ENCODE measurements around the gene CNRIP1. TPM values are rescaled to one million over a fixed set of nuclear protein-coding genes. Genes with fewer than 3 reads are reported as not detected.

The CNRIP1 gene
- total and polyA plus RNA-seq, 10 donors, result 7.8 to 26.7 (median 19.1) TPM

DNA sequence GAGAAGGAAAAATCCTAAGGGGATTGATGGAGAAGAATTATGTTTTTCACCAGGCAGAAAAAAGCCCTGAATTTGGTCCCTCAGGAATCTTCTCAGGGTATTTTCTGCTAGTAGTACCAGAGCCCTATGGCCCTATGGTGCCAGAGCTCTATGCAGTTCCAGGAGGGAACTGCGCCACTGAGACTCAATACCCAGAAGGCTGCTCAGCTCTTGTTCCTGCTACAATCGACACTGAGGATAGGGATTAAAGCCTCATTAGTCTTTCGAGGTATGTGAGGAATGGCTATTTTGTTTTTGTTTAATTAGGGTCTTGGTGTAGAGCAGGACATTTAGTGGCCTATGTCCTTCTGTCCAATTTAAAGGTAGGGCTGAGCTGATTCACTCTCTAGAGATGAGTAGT is 45.7 kb downstream of the CNRIP1 start:
- no peaks in the 10 kb centered on the region for H3K27me3 ChIP-seq (replicated peaks in 1 of 7)
- no peaks in the 10 kb centered on the region for H3K9me3 ChIP-seq
- WGBS, 5 donors, result 81 to 94% (median 86%) methylated on average over 3 of the region's 3 CpGs
- H3K4me1 ChIP-seq, result peaks cover 0 to 12% (median 0%) of the 10 kb centered on the region in 6 donors
- H3K4me3 ChIP-seq, result no peak overlapping the region
- TF ChIP-seq POLR2A (IDR thresholded peaks at IDR 0.05) (no peak), POLR2AphosphoS5 (IDR thresholded peaks at IDR 0.05) (no peak)
- TF ChIP-seq, protein P1, sequence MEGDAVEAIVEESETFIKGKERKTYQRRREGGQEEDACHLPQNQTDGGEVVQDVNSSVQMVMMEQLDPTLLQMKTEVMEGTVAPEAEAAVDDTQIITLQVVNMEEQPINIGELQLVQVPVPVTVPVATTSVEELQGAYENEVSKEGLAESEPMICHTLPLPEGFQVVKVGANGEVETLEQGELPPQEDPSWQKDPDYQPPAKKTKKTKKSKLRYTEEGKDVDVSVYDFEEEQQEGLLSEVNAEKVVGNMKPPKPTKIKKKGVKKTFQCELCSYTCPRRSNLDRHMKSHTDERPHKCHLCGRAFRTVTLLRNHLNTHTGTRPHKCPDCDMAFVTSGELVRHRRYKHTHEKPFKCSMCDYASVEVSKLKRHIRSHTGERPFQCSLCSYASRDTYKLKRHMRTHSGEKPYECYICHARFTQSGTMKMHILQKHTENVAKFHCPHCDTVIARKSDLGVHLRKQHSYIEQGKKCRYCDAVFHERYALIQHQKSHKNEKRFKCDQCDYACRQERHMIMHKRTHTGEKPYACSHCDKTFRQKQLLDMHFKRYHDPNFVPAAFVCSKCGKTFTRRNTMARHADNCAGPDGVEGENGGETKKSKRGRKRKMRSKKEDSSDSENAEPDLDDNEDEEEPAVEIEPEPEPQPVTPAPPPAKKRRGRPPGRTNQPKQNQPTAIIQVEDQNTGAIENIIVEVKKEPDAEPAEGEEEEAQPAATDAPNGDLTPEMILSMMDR (IDR thresholded peaks at IDR 0.05 in 8 of 11, conservative IDR thresholded peaks at IDR 0.05 in 3 of 11), result no peak
- intact Hi-C loops (cut with DNase I; ENCODE audit: low total_unique reads), result no loop called here
- DNase-seq, result no peak
- H3K36me3 ChIP-seq, result no peaks in the 10 kb centered on the region
- no peak overlapping the region for H3K27ac ChIP-seq

DNA sequence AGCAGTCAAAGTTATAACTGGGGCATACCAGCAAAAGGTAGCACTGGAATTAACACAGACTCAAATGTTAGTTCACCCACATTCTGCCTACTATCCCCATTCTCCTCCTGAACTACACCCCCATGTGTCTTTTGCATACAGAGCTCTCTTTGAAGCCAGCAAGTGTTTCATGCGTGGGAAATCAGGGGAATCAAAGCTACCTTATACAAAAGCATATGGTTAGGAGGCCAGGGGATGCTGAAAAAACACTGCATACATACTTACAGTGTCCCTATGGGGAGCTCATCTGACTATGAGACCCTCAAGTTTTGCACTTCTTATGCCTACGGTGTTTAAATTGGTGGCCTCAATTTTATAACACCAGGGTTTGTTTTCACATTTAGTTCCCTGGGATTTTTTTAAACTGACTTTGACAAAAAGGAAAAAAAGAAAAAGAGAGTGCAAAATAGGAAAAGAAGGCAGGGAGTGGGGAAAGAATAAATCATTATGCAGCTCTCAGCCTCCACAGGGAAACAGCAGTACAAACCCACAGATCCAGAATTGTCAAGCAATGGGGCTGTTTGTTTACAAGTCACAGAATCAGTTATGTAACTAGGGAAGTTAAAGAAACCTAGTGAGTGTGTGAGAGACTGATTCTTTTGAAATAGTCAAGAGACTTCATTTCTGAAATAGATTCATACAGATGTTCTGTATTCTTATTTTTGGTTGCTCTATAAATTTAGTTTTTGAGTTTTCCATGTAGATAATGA is 47.3 kb downstream of the CNRIP1 start:
- Histone ChIP-seq H3K9me3 (no peaks in the 10 kb centered on the region), H3K4me1 (peaks cover 0 to 12% (median 0%) of the 10 kb centered on the region in 6 donors), H3K27ac (no peak overlapping the region), H3K27me3 (replicated peaks in 1 of 7) (no peaks in the 10 kb centered on the region), H3K4me3 (no peak overlapping the region), H3K36me3 (no peaks in the 10 kb centered on the region)
- TF ChIP-seq POLR2AphosphoS5 (IDR thresholded peaks at IDR 0.05) (no peak), POLR2A (IDR thresholded peaks at IDR 0.05) (no peak)
- TF ChIP-seq, protein P1 (IDR thresholded peaks at IDR 0.05 in 8 of 11, conservative IDR thresholded peaks at IDR 0.05 in 3 of 11), result no peak
- 53 to 79% (median 75%) methylated on average over 2 of the region's 2 CpGs for WGBS, 5 donors
- intact Hi-C loops (cut with DNase I; ENCODE audit: low total_unique reads), result no loop called here
- DNase-seq, result no peak

DNA sequence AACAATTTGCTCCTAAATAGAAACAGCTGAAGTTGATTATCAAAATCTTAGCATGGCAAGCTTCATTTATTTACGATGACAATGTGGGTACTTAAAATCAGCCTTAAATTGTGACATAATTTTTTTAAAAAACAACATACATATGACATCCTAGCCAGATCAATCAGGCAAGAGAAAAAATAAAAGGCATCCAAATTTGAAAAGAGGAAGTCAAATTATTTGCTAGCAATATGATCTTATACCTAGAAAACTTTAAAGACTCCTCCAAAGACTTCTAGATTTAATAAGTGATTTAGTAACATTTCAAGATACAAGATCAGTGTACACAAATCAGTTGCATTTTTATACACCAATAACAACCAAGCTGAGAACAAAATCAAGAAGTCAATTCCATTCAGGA is 53.1 kb downstream of the CNRIP1 start:
- intact Hi-C loops (cut with DNase I; ENCODE audit: low total_unique reads), result no loop called here
- WGBS, 5 donors, result 90 to 100% (median 96%) methylated on average over 1 of the region's 1 CpG
- no peaks in the 10 kb centered on the region for H3K9me3 ChIP-seq
- TF ChIP-seq POLR2AphosphoS5 (IDR thresholded peaks at IDR 0.05), result no peak
- no peak for DNase-seq
- no peak overlapping the region for H3K27ac ChIP-seq
- H3K27me3 ChIP-seq (replicated peaks in 1 of 7), result no peaks in the 10 kb centered on the region
- no peaks in the 10 kb centered on the region for H3K4me1 ChIP-seq
- H3K36me3 ChIP-seq, result no peaks in the 10 kb centered on the region
- no peak overlapping the region for H3K4me3 ChIP-seq

DNA sequence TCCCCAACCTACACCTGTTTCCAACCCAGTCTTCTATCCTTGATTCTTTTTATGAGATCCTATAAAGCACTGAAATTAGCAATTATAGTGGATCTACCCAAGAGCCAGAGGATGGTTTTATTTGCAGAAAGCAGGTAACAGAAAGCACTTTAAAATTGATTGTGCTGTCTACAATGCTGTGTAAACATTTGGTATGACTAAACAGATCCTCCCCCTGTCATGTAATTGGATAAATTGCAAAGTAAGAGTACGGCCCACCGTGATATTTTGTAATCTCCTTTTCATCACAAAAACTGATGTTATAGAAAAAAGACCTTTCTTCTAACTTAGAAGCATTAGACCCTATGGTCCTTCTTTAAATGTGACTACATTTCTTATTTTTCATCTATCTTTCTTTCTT is 56.1 kb downstream of the CNRIP1 start:
- Histone ChIP-seq H3K9me3 (no peaks in the 10 kb centered on the region), H3K27me3 (replicated peaks in 1 of 7) (no peaks in the 10 kb centered on the region), H3K4me3 (no peak overlapping the region), H3K36me3 (no peaks in the 10 kb centered on the region), H3K27ac (no peak overlapping the region), H3K4me1 (no peaks in the 10 kb centered on the region)
- no peak for TF ChIP-seq POLR2A (IDR thresholded peaks at IDR 0.05)
- TF ChIP-seq POLR2AphosphoS5 (IDR thresholded peaks at IDR 0.05), result no peak
- TF ChIP-seq, protein P1 (IDR thresholded peaks at IDR 0.05 in 8 of 11, conservative IDR thresholded peaks at IDR 0.05 in 3 of 11), result no peak
- no peak for DNase-seq
- WGBS, 5 donors, result 69 to 95% (median 88%) methylated on average over 2 of the region's 2 CpGs
- intact Hi-C loops (cut with DNase I; ENCODE audit: low total_unique reads), result no loop called here

All from spleen (tissue), 11 donors.